ENCODE results near the gene KRT37.
A peak's percentile ranks its signal among the peaks of the same experiment; 100 is the strongest.
"Not testable (repeated sequence)": the region's sequence is repeated elsewhere in the genome, so short reads cannot be mapped to it uniquely, and the experiment has no call there.

KRT37 gene

DNA sequence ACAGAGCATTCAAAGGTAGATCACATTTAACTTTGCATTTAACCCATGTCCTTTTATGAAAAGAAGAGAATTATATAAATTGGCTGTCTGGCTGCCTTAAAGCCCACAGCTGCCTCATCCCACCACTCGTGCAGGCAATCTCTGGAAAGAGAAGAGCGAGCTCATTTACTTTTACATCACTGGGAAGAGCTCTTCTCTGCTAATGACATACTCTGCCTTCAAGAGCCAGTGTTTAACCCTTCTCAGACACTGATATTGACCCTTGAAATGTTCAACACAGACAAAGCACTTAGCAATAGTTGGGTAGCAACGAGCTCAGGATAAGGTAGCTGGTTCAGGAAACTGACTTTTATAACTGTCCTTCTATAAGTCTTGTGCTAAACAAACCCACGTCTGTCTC, 9.6 kb upstream of the KRT37 start:
- no peak for DNase-seq

GRCh38 chr17:41433586-41433985, 9.2 kb upstream of the KRT37 start:
- DNase-seq = no peak

DNA sequence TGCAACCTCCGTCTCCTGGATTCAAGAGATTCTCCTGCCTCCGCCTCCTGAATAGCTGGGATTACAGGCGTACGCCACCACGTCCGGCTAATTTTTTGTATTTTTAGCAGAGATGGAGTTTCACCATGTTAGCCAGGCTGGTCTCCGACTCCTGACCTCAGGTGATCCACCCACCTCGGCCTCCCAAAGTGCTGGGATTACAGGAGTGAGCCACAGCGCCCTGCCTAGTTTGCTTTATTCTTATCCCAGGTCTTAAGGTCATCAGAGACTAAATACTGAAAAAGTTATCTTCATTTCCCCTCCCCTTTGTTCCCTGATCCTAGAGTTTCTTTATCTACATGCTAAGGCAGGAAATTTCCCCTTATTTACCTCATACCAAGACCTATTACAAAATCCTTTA, 6.0 kb upstream of the KRT37 start:
- not testable (repeated sequence) for DNase-seq

DNA sequence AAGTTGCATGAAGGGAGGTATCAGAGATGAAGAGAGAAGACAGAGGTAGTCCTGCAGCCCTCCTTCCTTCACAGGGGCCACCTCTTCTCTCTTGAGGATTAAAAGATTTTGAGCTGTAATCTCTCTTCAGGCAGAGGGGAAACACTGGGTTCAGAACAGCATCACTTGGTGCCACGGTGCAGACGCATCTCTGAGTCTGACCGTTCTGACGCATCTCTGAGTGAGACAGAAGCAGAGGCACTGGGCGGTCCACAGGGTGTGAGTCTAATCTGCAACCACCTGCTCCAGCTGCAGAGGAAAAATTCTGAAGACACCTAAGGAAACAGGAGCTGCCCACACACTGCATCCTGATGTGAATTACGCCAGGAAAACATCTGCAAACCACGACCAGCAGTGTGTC, 5.3 kb upstream of the KRT37 start:
- no peak for DNase-seq

DNA sequence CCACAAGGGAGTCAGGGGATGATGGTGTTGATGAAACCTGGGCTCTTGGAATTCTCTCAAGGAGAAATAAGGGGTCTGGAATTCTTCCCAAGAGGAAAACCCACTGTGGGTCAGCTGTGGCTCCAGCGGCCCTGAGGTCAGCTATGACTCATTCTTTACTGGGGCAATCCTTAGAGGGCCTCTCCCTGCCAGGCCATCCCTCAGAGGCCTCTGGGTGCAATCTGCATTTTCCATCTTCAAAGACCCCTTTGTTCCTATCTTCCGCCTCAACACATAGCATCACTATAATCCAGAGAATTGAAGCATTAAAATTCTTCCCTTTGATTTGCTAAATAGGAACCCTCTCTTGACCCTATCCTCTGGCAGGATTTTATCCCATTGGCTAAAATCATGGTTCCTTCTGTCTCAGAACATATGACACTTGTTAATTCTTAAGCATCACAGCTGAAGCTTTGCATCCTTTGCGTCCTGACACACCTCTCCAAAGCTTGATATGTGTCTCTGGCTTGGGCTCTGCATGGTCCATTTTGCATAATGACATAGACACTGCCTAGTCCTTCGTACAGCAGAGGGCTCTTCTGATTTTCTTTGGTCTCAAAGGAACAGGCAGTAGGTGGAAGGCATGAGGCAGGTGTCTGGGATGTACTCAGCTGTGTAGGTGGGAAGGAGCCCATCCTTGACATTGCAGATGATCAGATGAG, 4.4 kb upstream of the KRT37 start:
- DNase-seq = no peak

GRCh38 chr17:41422586-41422985, 1.8 kb downstream of the KRT37 start:
- not testable (repeated sequence) for DNase-seq

GRCh38 chr17:41421617-41422016, 2.8 kb downstream of the KRT37 start:
- DNase-seq = no peak

- no peak for DNase-seq
Observed at GRCh38 chr17:41421116-41421515, 3.3 kb downstream of the KRT37 start.

- DNase-seq = no peak
Observed at GRCh38 chr17:41420134-41420533, 4.3 kb downstream of the KRT37 start.

DNA sequence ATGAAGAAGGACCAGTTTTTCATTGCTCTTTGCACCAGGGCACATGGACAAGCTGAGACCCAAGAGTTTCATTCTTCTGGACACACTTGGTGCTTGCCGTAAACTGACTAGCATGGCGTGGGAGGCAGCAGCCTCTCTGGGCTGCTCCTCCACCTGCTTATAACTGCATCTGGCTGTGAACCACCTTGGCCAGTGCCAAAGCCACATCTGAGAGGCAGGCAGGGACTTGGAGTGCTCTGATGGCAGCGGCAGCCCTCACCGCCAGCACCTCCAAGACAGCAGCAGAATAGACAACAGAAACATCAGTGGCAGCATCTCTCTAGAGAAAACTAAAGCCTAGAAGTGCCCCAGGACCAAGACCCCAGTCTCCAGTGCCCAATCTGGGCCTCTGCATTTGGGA, 4.7 kb downstream of the KRT37 start:
- DNase-seq = no peak

GRCh38 chr17:41418116-41418860, 6.1 kb downstream of the KRT37 start:
- no peak for DNase-seq

- no peak for DNase-seq
Observed at GRCh38 chr17:41417576-41418015, 6.8 kb downstream of the KRT37 start.

- no peak for DNase-seq
Observed at GRCh38 chr17:41417127-41417526, 7.3 kb downstream of the KRT37 start.

GRCh38 chr17:41416479-41416878, 7.9 kb downstream of the KRT37 start:
- DNase-seq = no peak

- no peak for DNase-seq
Observed at GRCh38 chr17:41415833-41416335, 8.5 kb downstream of the KRT37 start.

DNA sequence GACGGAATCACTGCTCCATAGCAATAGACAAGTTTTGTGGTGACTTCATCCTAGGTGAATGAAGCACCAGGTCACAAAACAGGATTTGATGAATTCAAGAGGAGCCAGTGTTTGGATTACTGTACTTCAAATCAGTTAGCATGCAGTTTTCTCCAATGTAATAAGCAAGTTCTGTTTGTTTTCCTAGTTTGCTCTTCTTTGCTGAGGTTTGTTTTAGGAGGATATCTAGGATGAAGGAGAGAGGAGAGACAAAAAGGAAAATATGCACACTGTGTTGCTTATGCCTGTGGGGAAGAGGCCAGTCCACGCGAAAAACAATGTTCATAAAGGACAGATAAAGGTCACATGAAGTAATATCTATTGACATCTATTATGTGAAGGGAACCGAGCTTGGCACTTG, 9.0 kb downstream of the KRT37 start:
- DNase-seq = no peak

DNA sequence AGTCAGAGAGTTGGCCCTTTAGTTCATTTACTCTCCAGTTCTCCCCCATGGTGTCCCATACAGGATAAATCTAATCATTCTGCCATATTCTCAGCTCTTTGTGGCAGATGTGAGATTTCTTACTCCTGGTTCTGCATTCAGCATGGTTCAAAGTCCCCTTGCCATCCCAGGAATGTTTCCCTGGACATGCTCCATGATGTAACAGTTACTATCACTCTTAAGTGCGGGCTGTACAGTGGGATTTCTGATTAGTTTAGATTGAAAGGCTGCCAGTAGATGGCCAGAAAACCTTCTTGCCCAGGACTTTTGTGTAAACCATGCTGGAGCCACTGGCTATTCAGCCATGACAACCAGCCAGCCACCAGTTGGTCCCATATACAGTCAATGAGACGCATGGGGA, 10.4 kb downstream of the KRT37 start:
- no peak for DNase-seq

GRCh38 chr17:41413353-41413957, 10.9 kb downstream of the KRT37 start:
- DNase-seq = no peak

GRCh38 chr17:41411072-41411840, 13.1 kb downstream of the KRT37 start:
- DNase-seq = no peak

DNA sequence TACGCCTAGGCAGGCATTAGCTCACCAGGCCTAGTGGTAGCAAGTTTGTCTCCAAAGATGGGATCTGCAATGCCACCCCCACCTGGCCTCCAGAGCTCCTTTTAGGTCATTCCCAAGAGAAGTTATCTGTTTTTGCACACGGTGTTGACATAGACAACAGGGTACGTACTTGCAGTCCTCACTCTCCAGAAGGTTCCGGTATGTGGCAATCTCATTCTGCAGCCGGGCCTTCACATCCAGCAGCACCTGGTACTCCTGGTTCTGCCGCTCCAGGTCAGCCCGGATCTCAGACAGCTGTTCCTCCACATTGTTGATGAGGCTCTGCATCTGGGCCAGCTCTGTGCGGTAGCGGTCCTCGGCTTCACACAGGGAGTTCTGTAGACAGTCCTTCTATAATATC, 17.2 kb downstream of the KRT37 start:
- DNase-seq = no peak

GRCh38 chr17:41406205-41406604, 18.2 kb downstream of the KRT37 start:
- DNase-seq = no peak

GRCh38 chr17:41404024-41404671, 20.2 kb downstream of the KRT37 start:
- DNase-seq = peak; percentile 74
